GM12875 (cell line): Measurements from ENCODE around the gene PLPPR5.
"Not testable (repeated sequence)": the region's sequence is repeated elsewhere in the genome, so short reads cannot be mapped to it uniquely, and the experiment has no call there.

Experiments used
- H3K4me3 ChIP-seq: one replicate; pipeline ENCODE4 v1.5.1; 2011; ENCODE audit warnings: low read depth, low read length, control low read depth
- TF ChIP-seq, protein P1 (sequence below): IDR thresholded peaks from 2 replicates; pipeline ENCODE4 v1.5.1; 2011; ENCODE audit warnings: low read depth, mild to moderate bottlenecking, control low read depth, inconsistent platforms, low read length, moderate library complexity, borderline replicate concordance; ENCODE audit not compliant: insufficient read depth

PLPPR5 gene

DNA sequence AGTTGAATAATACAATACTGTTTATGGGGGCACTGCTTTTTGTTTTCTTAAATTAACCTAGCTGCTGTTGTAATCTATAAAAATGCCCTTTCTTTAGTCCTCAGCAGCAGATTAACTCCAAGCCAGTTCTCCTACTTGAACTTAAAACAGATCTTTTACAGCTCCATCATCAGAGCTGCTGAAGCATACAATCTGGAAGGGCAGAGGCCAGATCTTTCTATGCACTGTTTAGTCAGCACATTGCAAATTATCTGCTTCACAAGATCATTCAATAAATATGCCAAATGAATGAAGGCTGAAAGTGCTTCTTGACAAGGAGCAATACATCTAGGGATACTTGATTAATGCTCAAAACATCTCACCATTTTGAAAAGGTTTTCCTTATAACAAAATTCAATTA lies 115.8 kb downstream of the PLPPR5 start:
- TF ChIP-seq, protein P1, sequence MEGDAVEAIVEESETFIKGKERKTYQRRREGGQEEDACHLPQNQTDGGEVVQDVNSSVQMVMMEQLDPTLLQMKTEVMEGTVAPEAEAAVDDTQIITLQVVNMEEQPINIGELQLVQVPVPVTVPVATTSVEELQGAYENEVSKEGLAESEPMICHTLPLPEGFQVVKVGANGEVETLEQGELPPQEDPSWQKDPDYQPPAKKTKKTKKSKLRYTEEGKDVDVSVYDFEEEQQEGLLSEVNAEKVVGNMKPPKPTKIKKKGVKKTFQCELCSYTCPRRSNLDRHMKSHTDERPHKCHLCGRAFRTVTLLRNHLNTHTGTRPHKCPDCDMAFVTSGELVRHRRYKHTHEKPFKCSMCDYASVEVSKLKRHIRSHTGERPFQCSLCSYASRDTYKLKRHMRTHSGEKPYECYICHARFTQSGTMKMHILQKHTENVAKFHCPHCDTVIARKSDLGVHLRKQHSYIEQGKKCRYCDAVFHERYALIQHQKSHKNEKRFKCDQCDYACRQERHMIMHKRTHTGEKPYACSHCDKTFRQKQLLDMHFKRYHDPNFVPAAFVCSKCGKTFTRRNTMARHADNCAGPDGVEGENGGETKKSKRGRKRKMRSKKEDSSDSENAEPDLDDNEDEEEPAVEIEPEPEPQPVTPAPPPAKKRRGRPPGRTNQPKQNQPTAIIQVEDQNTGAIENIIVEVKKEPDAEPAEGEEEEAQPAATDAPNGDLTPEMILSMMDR: no peak
- H3K4me3 ChIP-seq: no peak overlapping the region

DNA sequence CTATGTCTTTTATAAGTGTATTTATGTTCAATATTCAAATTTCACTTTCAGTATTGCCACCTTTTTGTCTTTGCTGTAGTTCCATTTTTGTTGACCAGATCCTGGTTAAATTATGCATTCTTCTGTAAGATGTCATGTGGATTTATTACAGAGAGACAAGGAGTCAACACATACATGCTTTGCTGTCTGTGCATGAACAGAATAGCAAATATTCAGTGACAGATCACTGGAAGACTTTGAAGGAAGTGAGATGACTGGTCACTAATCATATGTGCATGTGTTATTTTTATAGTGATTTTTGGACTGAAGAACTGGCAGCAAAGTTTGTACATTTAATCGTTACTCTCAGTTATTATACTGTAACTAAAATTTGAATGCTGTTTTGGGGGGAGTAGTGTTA lies 117.2 kb downstream of the PLPPR5 start:
- TF ChIP-seq, protein P1: no peak
- no peak overlapping the region for H3K4me3 ChIP-seq

DNA sequence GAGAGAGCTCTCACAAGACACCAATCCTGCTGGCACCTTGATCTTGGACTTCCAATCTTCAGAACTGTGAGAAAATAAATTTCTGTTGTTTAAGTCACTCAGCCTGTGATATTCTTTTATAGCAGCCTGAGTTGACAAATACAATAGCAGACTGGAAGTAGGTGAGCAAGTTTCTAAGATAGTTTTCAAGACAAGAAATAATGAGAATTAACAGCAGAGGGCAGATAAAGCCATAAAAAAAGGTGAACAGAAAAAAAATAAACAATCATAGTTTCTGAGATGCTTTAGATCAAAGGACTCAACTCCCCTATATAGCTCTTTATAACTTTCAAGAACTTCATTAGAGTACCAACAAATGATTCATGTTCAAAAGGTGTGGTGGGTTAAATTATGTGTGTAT lies 119.8 kb downstream of the PLPPR5 start:
- TF ChIP-seq, protein P1: no peak

DNA sequence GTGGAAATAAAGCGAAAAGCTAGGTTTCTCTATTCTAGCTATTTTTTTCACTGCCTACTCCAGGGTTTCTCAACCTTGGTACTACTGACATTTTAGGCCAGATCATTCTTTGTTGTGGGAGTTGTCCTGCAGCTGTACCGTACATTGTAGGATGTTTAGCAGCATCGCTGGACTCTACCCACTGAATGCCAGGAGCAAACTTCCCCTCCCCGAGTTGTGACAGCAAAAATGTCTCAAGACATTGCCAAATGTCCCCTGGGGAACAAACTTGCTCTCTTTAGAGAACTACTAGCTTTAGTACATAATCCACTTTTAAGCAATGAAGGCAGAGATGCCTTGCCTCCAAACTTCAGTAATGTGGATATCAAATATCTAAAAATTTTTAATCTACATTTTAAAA lies 122.8 kb downstream of the PLPPR5 start:
- TF ChIP-seq, protein P1: no peak
- H3K4me3 ChIP-seq: no peak overlapping the region

More for the DNA sequence above, 119.8 kb downstream of the PLPPR5 start:
- H3K4me3 ChIP-seq: no peak overlapping the region

DNA sequence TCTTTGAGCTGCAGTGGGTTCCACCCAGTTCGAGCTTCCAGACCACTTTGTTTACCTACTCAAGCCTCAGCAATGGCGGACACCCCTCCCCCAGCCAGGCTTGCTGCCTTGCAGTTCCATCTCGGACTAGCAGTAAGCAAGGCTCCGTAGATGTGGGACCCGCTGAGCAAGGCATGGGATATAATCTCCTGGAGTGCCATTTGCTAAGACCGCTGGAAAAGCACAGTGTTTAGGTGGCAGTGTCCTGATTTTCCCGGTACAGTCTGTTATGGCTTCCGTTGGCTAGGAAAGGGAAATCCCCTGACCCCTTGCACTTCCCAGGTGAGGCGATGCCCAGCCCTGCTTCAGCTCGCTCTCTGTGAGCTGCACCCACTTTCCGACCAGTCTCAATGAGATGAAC lies 123.4 kb downstream of the PLPPR5 start:
- H3K4me3 ChIP-seq: not testable (repeated sequence)

DNA sequence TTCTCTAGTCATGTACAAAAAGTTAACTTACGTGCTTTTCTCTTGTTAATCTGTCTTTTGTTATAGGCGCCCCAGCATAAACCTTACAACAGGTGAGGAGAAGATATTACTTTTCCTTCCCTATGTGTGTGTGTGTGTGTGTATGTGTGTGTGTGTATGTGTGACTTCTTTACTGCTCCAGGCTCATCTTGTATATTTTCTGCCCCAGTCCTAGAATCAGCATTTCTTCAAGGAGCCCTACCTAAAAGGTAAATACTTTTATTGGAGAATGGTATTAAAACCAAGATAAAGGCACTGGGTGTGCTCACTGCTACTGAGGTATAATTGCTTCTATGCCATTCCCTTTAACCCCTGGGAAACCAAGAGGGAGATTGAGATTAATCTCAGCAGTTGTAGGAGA lies 129.8 kb downstream of the PLPPR5 start:
- TF ChIP-seq, protein P1: no peak
- no peak overlapping the region for H3K4me3 ChIP-seq

DNA sequence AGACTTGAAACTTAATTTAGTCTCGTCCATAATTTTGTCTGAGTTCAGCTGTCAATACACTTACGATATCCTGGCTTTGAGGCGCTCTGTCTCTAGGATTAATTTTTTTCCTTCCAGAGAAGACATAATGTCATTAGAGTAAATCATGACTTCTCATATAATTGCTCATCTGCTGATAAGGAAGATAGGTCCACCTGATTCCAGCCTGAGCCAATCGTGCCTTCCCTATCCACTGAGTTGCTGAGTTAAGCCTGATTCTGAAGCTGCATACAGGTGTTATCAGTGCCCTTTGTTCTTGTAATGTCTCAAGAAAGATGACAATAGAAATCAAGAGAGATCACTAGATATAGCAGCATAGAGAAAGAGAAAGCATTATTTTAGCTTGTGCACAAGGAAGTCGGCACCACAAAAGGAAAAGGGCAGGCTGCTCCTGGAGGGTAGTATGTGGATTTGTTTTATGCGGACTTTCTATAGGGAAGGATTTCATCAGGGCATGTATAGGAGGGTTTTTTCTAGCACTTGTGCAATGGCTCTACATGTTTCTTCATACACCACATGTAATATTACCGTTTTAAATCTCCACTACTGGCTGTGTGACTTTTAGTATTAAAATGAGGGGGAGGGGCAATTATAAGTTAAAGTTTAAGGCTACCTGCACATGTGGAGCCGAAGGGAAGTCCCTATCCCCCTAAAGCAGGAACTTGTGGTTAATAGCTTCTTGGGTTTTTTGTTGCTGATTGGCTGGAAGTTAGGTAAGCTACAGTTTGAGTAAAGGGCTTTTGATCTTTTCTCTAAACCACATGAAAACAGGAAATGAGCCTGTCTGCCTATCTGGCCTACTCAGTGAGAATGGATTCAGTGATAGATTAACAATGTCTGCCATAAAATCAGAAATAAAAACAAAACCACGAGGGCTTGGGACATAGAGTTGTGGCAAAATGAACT lies 133.4 kb downstream of the PLPPR5 start:
- TF ChIP-seq, protein P1: no peak
- H3K4me3 ChIP-seq: no peak overlapping the region
